ENCODE data around the gene MRAP2. TPM values are rescaled to one million over a fixed set of nuclear protein-coding genes. Genes with fewer than 3 reads are reported as not detected.
A peak's percentile ranks its signal among the peaks of the same experiment; 100 is the strongest.
"Not testable (repeated sequence)": the region's sequence is repeated elsewhere in the genome, so short reads cannot be mapped to it uniquely, and the experiment has no call there.

The MRAP2 gene
- total RNA-seq, 1 donor from 2014 or later: 47.3 TPM

GRCh38 chr6:84065693-84066290, 32.2 kb downstream of the MRAP2 start:
- Histone ChIP-seq H3K27ac (peak overlapping the region; percentile 60 to 65), H3K36me3 (peaks cover 7 to 37% of the 10 kb centered on the region in 2 donors), H3K27me3 (no peaks in the 10 kb centered on the region), H3K9me3 (peaks cover 0 to 3% of the 10 kb centered on the region in 2 donors), H3K4me3 (no peak overlapping the region), H3K4me1 (peaks cover 0 to 12% of the 10 kb centered on the region in 2 donors)
- intact Hi-C loops (cut with DNase I): no loop called here
- TF ChIP-seq CTCF (IDR thresholded peaks at IDR 0.05): no peak
- peak in 1 of 2 donors; percentile 69 for DNase-seq (ENCODE audit: low spot score in 2 of 2)

- Histone ChIP-seq H3K27ac (peak overlapping the region in 1 of 2 donors; percentile 60), H3K27me3 (no peaks in the 10 kb centered on the region), H3K9me3 (peaks cover 0 to 3% of the 10 kb centered on the region in 2 donors), H3K4me1 (peaks cover 0 to 6% of the 10 kb centered on the region in 2 donors), H3K36me3 (peaks cover 7 to 45% of the 10 kb centered on the region in 2 donors), H3K4me3 (no peak overlapping the region)
- intact Hi-C loops (cut with DNase I): no loop called here
- TF ChIP-seq CTCF (IDR thresholded peaks at IDR 0.05): no peak
- no peak for DNase-seq (ENCODE audit: low spot score in 2 of 2)
Measured at GRCh38 chr6:84066536-84066935, 33.0 kb downstream of the MRAP2 start.

- intact Hi-C loops (cut with DNase I): not testable (repeated sequence)
Measured at GRCh38 chr6:84068873-84069272, 35.3 kb downstream of the MRAP2 start.

GRCh38 chr6:84072442-84072997, 38.9 kb downstream of the MRAP2 start:
- intact Hi-C loops (cut with DNase I): no loop called here
- H3K4me1 ChIP-seq: no peaks in the 10 kb centered on the region
- H3K27ac ChIP-seq: peak overlapping the region in 1 of 2 donors; percentile 19
- H3K36me3 ChIP-seq: peaks cover 9 to 42% of the 10 kb centered on the region in 2 donors
- H3K4me3 ChIP-seq: no peak overlapping the region
- H3K27me3 ChIP-seq: no peaks in the 10 kb centered on the region
- DNase-seq (ENCODE audit: low spot score in 2 of 2): no peak
- peaks cover 0 to 3% of the 10 kb centered on the region in 2 donors for H3K9me3 ChIP-seq
- TF ChIP-seq CTCF (IDR thresholded peaks at IDR 0.05): no peak

More at GRCh38 chr6:84068873-84069272, 35.3 kb downstream of the MRAP2 start:
- not testable (repeated sequence) for H3K27ac ChIP-seq; DNase-seq (ENCODE audit: low spot score in 2 of 2); H3K9me3 ChIP-seq; H3K4me1 ChIP-seq; H3K4me3 ChIP-seq; H3K27me3 ChIP-seq
- H3K36me3 ChIP-seq: peaks cover 8 to 50% of the 10 kb centered on the region in 2 donors

- H3K4me3 ChIP-seq: no peak overlapping the region
- peak overlapping the region; percentile 2 to 24 for H3K27ac ChIP-seq
- no peak for DNase-seq (ENCODE audit: low spot score in 2 of 2)
- no peaks in the 10 kb centered on the region for H3K27me3 ChIP-seq
- H3K9me3 ChIP-seq: no peaks in the 10 kb centered on the region
- intact Hi-C loops (cut with DNase I): no loop called here
- peaks cover 0 to 4% of the 10 kb centered on the region in 2 donors for H3K4me1 ChIP-seq
- no peak for TF ChIP-seq CTCF (IDR thresholded peaks at IDR 0.05)
- H3K36me3 ChIP-seq: peaks cover 9 to 31% of the 10 kb centered on the region in 2 donors
Measured at GRCh38 chr6:84074988-84075781, 41.6 kb downstream of the MRAP2 start.

GRCh38 chr6:84077645-84078044, 44.1 kb downstream of the MRAP2 start:
- TF ChIP-seq CTCF (IDR thresholded peaks at IDR 0.05): no peak
- peaks cover 0 to 4% of the 10 kb centered on the region in 2 donors for H3K4me1 ChIP-seq
- H3K27ac ChIP-seq: peak overlapping the region in 1 of 2 donors; percentile 64
- H3K27me3 ChIP-seq: no peaks in the 10 kb centered on the region
- H3K36me3 ChIP-seq: peaks cover 9 to 13% of the 10 kb centered on the region in 2 donors
- H3K9me3 ChIP-seq: no peaks in the 10 kb centered on the region
- DNase-seq (ENCODE audit: low spot score in 2 of 2): no peak
- no peak overlapping the region for H3K4me3 ChIP-seq
- intact Hi-C loops (cut with DNase I): no loop called here
